AG08396 (cell line): Measurements from ENCODE around the gene ADGRG3.
A peak's percentile ranks its signal among the peaks of the same experiment; 100 is the strongest.

Source experiments
- DNase-seq: peaks from one replicate; pipeline ENCODE4 v3.0.0; 2012; ENCODE audit warnings: low spot score, mixed read lengths

Gene ADGRG3

DNA sequence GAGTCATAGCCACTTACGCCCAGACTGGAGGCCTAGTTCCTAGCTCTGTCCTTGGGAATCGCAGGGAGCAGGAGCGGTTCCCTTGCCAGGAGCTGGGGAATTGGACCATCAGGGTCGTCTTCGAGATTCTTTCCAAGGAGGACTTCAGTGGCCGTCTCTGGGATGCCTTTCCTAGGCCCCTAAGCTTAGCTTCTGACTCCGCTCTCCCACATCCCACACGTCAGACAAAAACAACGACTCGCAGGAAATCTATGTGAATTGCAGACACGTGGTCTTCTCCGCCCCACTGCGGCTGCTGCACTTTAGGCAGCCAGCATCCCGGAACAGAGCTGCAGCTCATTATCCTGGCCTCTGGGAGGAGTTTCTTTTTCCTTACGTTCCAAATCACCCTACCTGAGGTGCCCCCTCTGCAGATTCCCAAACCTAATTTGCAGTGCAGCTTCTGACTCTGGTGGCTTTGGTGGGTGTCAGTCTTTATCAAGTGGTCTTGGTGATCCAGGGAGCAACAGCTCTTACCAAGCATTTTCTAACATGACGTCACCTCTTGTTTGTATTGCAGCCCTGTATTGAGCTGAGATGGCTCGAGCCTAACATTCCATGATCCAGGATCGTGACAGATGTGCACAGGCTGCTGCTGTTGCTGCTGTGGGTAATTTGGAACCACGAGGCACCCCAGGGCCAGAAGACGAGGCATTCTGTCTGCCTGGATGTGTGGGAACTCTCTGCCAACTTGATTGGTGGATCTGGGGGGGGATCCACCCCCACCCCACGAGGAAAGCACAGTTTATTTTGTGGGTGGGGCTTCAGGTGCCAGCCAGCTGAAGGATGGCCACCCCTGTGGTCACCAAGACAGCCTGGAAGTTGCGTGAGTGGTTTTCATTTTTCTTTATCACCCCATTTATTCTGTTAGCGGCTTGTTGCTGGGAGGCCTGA lies 68.6 kb downstream of the ADGRG3 start:
- peak; percentile 84 for DNase-seq

GRCh38 chr16:57738844-57739243 lies 70.7 kb downstream of the ADGRG3 start:
- no peak for DNase-seq
